ENCODE data around the gene DUSP8.
"Not testable (repeated sequence)": the region's sequence is repeated elsewhere in the genome, so short reads cannot be mapped to it uniquely, and the experiment has no call there.

The DUSP8 gene

GRCh38 chr11:1572197-1573076, at the start of gene DUSP8:
Gene DUSP8 (minus strand): TSS chr11:1572271. CDS start chr11:1565826, 6,445 bp downstream.
- FAIRE-seq (no peak), DNase-seq (ENCODE audit: insufficient read length, low spot score) (peak; percentile 97)
- peak; percentile 45; the same call in 1 of the 2 replicates for TF ChIP-seq POLR2A (IDR thresholded peaks at IDR 0.05; ENCODE audit: low read depth, low read length)

DNA sequence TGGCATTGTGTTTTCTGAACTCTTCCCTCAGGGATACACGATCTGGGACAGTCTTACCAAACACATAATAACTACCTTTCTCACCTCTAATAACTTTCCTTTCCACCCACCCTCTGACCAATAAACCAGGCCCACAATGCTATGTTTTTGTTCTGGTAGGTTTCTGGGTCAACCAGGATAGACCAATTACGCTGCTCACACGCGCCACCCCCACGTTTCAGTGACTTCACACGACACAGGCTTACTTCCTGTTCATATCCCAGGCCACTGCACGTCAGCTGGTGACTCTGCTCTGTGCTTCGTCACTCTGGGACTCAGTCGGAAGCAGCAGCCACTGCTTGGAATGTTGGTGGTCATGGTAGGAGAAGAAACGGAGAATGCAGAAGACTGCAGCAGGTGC, 47.4 kb upstream of the DUSP8 start:
- FAIRE-seq (no peak), DNase-seq (ENCODE audit: insufficient read length, low spot score) (no peak)
- no peak for TF ChIP-seq POLR2A (IDR thresholded peaks at IDR 0.05; ENCODE audit: low read depth, low read length)

- TF ChIP-seq POLR2A (IDR thresholded peaks at IDR 0.05; ENCODE audit: low read depth, low read length), result no peak
- DNase-seq (ENCODE audit: insufficient read length, low spot score) (no peak), FAIRE-seq (no peak)
These were observed 46.2 kb upstream of the DUSP8 start for GRCh38 chr11:1618231-1618630.

DNA sequence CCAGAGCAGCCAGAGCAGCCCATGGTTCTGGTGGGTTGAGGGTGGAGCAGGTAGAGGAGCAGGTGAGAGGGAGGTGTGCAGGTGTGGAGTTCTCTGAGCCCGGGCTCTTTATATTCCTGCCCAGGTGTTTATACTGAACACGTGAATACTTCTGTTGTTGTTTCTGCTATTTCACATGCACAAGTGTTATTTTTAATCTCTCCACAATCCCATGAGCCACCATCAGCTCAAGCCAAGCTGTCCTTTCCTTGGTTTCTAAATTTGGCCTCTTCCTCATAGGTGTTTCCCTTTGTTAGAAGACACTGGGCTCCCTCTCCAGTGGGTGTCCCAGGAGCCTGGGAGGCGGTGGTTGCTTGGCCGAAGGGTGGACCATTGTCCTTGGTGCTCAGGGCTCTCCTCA, 36.3 kb upstream of the DUSP8 start, which contains the start of gene KRTAP5-3:
TSS of gene KRTAP5-3 (minus strand) at position 101 of the 400 bp plus-strand sequence. CDS start at position 23, 78 bp downstream.
- TF ChIP-seq POLR2A (IDR thresholded peaks at IDR 0.05; ENCODE audit: low read depth, low read length), result no peak
- DNase-seq (ENCODE audit: insufficient read length, low spot score), result no peak
- FAIRE-seq, result no peak

- not testable (repeated sequence) for DNase-seq (ENCODE audit: insufficient read length, low spot score); FAIRE-seq
These were observed 35.8 kb upstream of the DUSP8 start for GRCh38 chr11:1607901-1608300.

DNA sequence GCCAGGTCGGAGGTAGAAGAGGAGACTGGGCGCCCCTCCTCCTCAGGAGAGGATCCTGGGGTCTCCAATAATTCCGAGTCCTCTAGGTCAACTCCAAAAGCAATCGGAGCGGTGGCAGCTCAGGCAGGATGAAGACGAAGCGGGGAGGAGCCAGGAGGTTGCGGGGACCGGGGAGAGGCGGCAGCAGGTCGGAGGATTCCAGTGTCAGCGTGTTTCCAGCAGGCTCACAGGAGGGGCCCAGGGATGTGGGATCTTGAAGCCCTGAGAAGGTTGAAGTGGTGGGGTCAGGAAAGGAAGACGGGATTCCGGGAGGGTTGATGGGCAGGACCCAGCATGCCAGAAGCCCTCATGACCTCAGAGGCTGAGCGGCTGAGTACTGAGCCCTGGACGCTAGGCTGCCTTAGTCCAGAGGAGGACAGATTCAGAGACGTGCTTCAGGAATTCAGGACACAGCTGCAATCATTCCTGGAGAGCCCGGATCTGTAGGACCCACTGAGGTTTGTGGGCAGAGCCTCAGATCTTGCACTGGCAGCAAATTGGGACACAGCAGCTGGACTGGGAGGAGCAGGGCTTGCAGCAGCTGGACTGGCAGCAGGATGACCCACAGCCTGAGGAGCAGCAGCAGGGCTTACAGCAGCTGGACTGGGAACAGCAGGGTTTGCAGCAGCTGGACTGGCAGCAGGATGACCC, 35.2 kb upstream of the DUSP8 start:
- FAIRE-seq; DNase-seq (ENCODE audit: insufficient read length, low spot score): not testable (repeated sequence)

GRCh38 chr11:1605923-1606322, 33.9 kb upstream of the DUSP8 start:
- not testable (repeated sequence) for FAIRE-seq; DNase-seq (ENCODE audit: insufficient read length, low spot score)

DNA sequence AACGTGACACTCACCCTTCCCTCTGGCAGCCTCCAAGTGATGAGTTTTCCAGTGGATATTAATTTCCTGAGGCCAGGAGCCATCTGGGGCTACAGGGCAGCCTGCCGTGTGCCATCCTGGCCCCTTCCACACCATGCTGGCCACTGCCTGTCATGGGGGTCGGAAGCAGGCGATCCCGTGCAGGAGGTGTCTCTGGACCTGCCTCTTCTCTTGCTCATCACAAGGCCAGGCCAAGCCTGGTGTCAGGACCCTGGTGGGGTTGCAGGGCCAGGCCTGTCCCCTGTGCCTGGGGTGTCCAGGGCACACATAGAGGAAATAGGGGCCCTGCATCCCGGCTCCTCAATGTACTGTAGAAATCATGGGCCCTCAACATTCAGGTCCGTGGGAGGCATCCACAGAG, 32.6 kb upstream of the DUSP8 start:
- no peak for TF ChIP-seq POLR2A (IDR thresholded peaks at IDR 0.05; ENCODE audit: low read depth, low read length)
- FAIRE-seq, result no peak
- no peak for DNase-seq (ENCODE audit: insufficient read length, low spot score)

GRCh38 chr11:1604181-1604580, 32.1 kb upstream of the DUSP8 start:
- DNase-seq (ENCODE audit: insufficient read length, low spot score) (no peak), FAIRE-seq (no peak)
- no peak for TF ChIP-seq POLR2A (IDR thresholded peaks at IDR 0.05; ENCODE audit: low read depth, low read length)

GRCh38 chr11:1603629-1604028, 31.6 kb upstream of the DUSP8 start:
- no peak for TF ChIP-seq POLR2A (IDR thresholded peaks at IDR 0.05; ENCODE audit: low read depth, low read length)
- no peak for FAIRE-seq
- DNase-seq (ENCODE audit: insufficient read length, low spot score), result no peak

GRCh38 chr11:1601663-1602062, 29.6 kb upstream of the DUSP8 start:
- not testable (repeated sequence) for FAIRE-seq

GRCh38 chr11:1600626-1601025, 28.6 kb upstream of the DUSP8 start:
- DNase-seq (ENCODE audit: insufficient read length, low spot score) (no peak), FAIRE-seq (no peak)
- no peak for TF ChIP-seq POLR2A (IDR thresholded peaks at IDR 0.05; ENCODE audit: low read depth, low read length)

More at GRCh38 chr11:1601663-1602062, 29.6 kb upstream of the DUSP8 start:
- not testable (repeated sequence) for DNase-seq (ENCODE audit: insufficient read length, low spot score)

- no peak for FAIRE-seq
- no peak for DNase-seq (ENCODE audit: insufficient read length, low spot score)
- no peak for TF ChIP-seq POLR2A (IDR thresholded peaks at IDR 0.05; ENCODE audit: low read depth, low read length)
These were observed 26.7 kb upstream of the DUSP8 start for GRCh38 chr11:1598816-1599215.

- FAIRE-seq; DNase-seq (ENCODE audit: insufficient read length, low spot score): not testable (repeated sequence)
These were observed 26.3 kb upstream of the DUSP8 start for GRCh38 chr11:1598406-1598805.

- DNase-seq (ENCODE audit: insufficient read length, low spot score) (no peak), FAIRE-seq (no peak)
- no peak for TF ChIP-seq POLR2A (IDR thresholded peaks at IDR 0.05; ENCODE audit: low read depth, low read length)
These were observed 25.9 kb upstream of the DUSP8 start, which contains the start of gene KRTAP5-2 for GRCh38 chr11:1597994-1598380. Gene KRTAP5-2 (minus strand): TSS chr11:1598294. CDS start chr11:1598250, 44 bp downstream.
